Cardiac muscle cell (in vitro differentiated cells and primary cell): Measurements from ENCODE around the gene RPL28. TPM values are rescaled to one million over a fixed set of nuclear protein-coding genes. Genes with fewer than 3 reads are reported as not detected.

ENCODE experiments used
- DNase-seq, 2 donors: peaks; one replicate each; pipeline versions ENCODE4 v3.0.0 to v3.0.0-alpha.2; 2010 to 2017; ENCODE audit warnings: low read depth in 1 of 2, low spot score in 1 of 2
- H3K27ac ChIP-seq: fragments of 200-600 bp; sonication (generic); 2 replicates; pipeline ENCODE4 v1.5.1; 2016
- H3K27me3 ChIP-seq: fragments of 200-600 bp; sonication (generic); 2 replicates; pipeline ENCODE4 v1.6.0; 2016; ENCODE audit warnings: control low read depth
- H3K36me3 ChIP-seq: fragments of 200-600 bp; sonication (generic); 2 replicates; pipeline ENCODE4 v1.5.1; 2016; ENCODE audit warnings: control low read depth
- H3K4me1 ChIP-seq: fragments of 200-600 bp; sonication (generic); 2 replicates; pipeline ENCODE4 v1.8.1; 2017; ENCODE audit warnings: low read depth, mild to moderate bottlenecking, mixed run types
- H3K4me3 ChIP-seq: fragments of 200-600 bp; sonication (generic); 2 replicates; pipeline ENCODE4 v1.5.1; 2016; ENCODE audit warnings: mild to moderate bottlenecking
- H3K9me3 ChIP-seq: fragments of 200-600 bp; sonication (generic); 2 replicates; pipeline ENCODE4 v1.5.1; 2017; ENCODE audit warnings: low read depth, mild to moderate bottlenecking, control low read depth
- polyA plus RNA-seq: library from polyadenylated mRNA; unstranded; fragments of >200 nt; fragmentation: Nextera tagmentation; extraction: Ambion mirVana; gene quantifications from 2 replicates; pipeline ENCODE4 v1.2.1, GENCODE V29; 2016
- total RNA-seq: library from RNA; depleted of rRNA; stranded (reverse); fragments of >200 nt; gene quantifications from 2 replicates; pipeline ENCODE4 v1.2.3, GENCODE V29; 2016
- TF ChIP-seq, protein P1 (sequence below): IDR thresholded peaks from 2 replicates; pipeline ENCODE4 v1.5.1; 2012; ENCODE audit warnings: low read depth, mild to moderate bottlenecking, low read length

Gene RPL28
- total RNA-seq (757 and 1,325 TPM in 2 replicates), polyA plus RNA-seq (273 and 320 TPM in 2 replicates)

DNA sequence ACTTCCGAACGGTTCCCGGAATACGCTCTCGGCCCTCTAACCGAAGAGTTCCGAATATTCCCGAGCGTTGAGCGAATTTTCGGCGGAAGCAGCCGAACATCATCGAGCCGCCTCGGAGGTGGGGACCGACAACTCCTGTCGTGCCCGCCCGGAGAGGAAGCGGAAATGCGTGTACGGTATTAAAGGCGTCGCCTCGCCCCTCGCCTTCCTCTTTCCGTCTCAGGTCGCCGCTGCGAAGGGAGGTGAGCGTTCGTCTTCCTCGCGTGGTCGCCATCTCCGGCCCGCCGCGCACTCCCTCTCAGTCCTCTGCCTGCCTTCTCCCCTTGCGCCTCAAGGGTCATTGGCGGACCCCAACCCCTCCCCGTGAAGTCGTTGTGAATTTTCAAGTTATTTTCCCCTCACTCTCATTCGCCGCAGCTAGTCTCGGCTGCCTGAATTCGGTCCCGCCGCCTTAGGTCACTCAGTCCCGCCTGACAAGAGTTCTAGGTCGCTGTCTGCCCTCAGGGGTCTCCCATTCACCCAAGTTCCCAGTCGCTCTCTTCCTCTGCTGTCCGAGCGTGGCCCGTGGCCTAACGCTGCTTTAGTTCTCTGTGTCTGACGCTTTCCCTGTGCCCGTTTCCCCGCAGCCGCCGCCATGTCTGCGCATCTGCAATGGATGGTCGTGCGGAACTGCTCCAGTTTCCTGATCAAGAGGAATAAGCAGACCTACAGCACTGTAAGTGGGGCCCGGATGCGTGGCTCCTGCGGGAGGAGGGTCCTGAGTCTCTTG lies at the start of gene RPL28:
TSS of gene RPL28 (plus strand) at position 209 of the 769 bp plus-strand sequence. CDS start at position 635, 426 bp downstream.
- Histone ChIP-seq H3K4me1 (peaks cover 20% of the 10 kb centered on the region), H3K27ac (peak within 1 kb of the TSS; percentile 71), H3K27me3 (no peaks in the 10 kb centered on the region), H3K4me3 (peak within 1 kb of the TSS; percentile 89), H3K36me3 (peaks cover 22% of the 10 kb centered on the region), H3K9me3 (no peaks in the 10 kb centered on the region)
- peak; percentile 98 to 99 for DNase-seq
- TF ChIP-seq, protein P1, sequence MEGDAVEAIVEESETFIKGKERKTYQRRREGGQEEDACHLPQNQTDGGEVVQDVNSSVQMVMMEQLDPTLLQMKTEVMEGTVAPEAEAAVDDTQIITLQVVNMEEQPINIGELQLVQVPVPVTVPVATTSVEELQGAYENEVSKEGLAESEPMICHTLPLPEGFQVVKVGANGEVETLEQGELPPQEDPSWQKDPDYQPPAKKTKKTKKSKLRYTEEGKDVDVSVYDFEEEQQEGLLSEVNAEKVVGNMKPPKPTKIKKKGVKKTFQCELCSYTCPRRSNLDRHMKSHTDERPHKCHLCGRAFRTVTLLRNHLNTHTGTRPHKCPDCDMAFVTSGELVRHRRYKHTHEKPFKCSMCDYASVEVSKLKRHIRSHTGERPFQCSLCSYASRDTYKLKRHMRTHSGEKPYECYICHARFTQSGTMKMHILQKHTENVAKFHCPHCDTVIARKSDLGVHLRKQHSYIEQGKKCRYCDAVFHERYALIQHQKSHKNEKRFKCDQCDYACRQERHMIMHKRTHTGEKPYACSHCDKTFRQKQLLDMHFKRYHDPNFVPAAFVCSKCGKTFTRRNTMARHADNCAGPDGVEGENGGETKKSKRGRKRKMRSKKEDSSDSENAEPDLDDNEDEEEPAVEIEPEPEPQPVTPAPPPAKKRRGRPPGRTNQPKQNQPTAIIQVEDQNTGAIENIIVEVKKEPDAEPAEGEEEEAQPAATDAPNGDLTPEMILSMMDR: no peak

DNA sequence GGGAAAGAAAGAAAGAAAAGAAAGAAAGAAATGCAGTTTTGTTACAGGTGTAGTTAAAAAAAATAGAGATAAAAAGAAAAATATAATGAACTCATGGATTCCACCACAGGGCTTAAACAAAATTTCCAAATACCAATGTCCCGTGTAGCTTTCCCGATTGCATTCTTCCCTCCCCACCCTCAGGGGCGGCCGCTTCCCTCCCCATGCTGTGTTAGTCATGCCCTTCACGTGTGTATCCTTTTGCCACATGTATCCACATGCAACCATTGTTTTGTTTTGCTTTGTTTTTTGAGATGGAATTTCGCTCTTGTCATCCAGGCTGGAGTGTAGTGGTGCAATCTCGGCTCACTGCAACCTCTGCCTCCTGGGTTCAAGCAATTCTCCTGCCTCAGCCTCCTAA lies 49.6 kb upstream of the RPL28 start:
- Histone ChIP-seq H3K27me3 (no peaks in the 10 kb centered on the region), H3K4me1 (no peaks in the 10 kb centered on the region), H3K27ac (no peak overlapping the region), H3K4me3 (no peak overlapping the region), H3K36me3 (no peaks in the 10 kb centered on the region), H3K9me3 (no peaks in the 10 kb centered on the region)
- TF ChIP-seq, protein P1: no peak
- no peak for DNase-seq

DNA sequence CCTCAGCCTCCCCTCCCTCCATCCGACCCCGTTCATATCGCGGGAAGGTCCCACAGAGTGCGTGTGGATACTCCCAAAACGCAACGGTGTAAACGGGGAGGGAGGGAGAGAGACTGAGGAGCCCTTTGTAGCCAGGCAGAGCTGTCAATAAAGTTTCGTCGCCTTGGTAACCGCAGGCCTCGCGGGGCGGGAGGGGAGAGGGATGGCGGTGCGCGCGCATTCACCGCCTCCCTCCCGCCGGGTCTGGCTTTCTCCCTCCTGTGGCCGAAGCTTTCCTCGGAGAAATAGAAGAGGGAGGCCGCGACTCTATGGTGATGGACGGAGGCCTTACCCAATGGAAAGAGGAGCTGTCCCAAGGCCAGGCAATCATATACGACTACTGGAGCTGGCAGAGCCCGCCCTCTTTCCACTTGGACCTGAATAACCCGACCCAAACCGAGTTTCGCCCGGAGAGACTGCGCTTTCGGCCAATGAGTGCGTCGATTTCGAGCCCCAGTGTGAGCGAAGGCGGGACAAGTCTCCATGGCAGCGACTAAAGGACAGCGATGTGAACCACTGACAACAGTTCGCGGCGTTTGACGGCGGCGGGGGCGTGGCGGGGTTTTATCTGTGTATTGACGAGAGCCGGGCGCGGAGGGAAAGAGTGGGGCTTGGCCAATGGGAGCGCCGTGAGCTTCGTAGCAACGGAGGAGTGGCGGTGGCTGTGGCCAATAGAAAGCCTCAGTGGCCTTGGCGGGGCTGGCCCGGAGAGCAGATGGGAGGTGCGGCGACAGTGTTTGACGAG lies 46.4 kb upstream of the RPL28 start, which contains the start of gene KMT5C:
TSS of gene KMT5C (plus strand) at position 772 of the 784 bp plus-strand sequence. CDS start 2,061 bp downstream, outside the sequence.
- no peaks in the 10 kb centered on the region for H3K4me1 ChIP-seq
- H3K4me3 ChIP-seq: peak within 1 kb of the TSS; percentile 89
- TF ChIP-seq, protein P1: peak; percentile 39
- peaks cover 18% of the 10 kb centered on the region for H3K36me3 ChIP-seq
- H3K9me3 ChIP-seq: no peaks in the 10 kb centered on the region
- peak within 1 kb of the TSS; percentile 93 for H3K27ac ChIP-seq
- peak; percentile 100 for DNase-seq
- H3K27me3 ChIP-seq: no peaks in the 10 kb centered on the region

DNA sequence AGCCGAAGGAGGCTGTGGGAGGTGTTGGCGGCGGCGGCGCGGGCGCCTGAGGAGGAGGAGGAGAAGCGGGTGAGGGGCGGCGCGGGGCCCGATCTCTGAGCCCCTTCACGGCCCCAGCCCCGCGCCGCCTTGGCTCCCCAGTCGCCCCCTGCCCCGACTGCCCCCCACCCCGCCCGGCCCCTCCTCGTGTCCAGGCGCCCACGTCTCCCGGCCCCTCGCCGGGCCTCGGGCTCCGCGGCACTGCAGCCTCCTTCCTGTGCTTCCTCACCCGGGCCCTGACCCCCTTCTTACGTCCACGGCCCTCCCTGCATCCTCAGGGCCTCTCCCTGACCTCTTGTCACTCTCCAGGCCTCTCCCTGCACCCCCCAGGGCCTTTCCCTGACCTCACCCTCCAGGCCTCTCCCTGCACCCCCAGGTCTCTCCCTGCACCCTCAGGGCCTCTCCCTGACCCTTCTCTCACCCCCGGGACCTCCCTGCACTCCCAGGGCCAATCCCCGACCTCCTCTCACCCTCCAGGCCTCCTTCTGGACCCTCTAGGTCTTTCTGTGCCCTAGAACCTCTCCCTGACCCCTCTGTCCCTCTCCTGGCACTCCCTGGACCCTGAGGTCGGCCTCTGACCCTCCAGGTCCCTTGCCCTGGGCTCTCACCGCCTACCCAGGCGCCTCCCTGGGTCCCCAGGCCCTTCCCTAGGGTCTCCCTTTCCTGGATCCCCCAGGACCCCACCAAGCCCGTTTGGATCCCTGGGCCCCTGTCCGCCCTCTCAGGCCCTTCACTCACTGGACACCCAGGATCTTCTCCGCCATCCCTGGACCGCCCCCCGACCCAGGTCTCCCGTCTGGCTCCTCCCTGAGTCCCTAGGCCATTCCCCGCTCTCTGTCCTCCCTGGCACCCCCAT lies 45.6 kb upstream of the RPL28 start:
- peak in 1 of 2 donors; percentile 12 for DNase-seq
- Histone ChIP-seq H3K9me3 (no peaks in the 10 kb centered on the region), H3K27me3 (no peaks in the 10 kb centered on the region), H3K4me1 (no peaks in the 10 kb centered on the region), H3K4me3 (peak overlapping the region; percentile 89), H3K36me3 (peaks cover 21% of the 10 kb centered on the region), H3K27ac (peak overlapping the region; percentile 93)
- TF ChIP-seq, protein P1: no peak

DNA sequence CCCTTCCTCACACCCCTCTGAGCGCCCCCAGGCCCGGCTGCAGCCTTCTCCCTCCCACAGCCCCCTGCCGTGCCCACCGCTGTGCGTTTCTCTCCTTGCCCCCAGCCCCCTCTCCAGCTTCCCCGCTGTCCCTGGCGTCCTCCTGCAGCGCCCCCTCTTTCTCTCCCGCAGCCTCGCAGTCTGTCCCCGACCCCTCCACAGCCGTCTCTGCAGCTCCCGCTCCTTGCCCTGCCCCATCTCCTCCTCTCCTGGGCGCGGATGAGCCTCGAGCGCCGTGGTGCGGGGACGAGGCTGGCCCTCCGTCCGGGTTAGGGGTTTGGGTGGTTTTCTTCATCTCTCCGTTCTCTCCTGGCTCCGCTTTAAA lies 45.0 kb upstream of the RPL28 start:
- DNase-seq: peak in 1 of 2 donors; percentile 39
- Histone ChIP-seq H3K4me3 (peak overlapping the region; percentile 89), H3K27ac (peak overlapping the region; percentile 93), H3K27me3 (no peaks in the 10 kb centered on the region), H3K9me3 (no peaks in the 10 kb centered on the region), H3K36me3 (peaks cover 21% of the 10 kb centered on the region), H3K4me1 (no peaks in the 10 kb centered on the region)
- TF ChIP-seq, protein P1: peak; percentile 23
